ENCODE measurements around the gene CTXN2.

Gene CTXN2

DNA sequence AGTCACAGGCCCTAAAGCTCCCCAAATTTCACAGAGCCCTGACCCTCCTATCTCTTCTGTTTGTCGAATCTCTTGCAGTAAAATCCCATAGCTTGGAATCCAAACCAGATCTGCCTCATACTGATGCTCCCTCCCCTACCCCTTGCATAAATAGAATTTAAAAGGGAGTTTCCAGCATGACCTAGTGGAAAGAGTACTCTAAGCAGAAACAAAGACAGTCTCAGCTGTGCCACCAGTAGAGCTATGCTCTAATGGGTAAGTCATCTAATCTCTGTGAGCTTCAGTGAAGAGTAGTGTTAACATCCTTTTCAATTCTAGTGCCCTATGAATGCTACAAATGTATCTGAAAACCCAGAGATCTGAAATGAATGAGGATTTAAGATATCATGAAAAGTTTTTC lies 10.6 kb downstream of the CTXN2 start:
- no peak for DNase-seq (ENCODE audit: low read depth)
- H3K4me3 ChIP-seq (ENCODE audit: low read depth, low read length): no peak overlapping the region
- TF ChIP-seq, protein P1, sequence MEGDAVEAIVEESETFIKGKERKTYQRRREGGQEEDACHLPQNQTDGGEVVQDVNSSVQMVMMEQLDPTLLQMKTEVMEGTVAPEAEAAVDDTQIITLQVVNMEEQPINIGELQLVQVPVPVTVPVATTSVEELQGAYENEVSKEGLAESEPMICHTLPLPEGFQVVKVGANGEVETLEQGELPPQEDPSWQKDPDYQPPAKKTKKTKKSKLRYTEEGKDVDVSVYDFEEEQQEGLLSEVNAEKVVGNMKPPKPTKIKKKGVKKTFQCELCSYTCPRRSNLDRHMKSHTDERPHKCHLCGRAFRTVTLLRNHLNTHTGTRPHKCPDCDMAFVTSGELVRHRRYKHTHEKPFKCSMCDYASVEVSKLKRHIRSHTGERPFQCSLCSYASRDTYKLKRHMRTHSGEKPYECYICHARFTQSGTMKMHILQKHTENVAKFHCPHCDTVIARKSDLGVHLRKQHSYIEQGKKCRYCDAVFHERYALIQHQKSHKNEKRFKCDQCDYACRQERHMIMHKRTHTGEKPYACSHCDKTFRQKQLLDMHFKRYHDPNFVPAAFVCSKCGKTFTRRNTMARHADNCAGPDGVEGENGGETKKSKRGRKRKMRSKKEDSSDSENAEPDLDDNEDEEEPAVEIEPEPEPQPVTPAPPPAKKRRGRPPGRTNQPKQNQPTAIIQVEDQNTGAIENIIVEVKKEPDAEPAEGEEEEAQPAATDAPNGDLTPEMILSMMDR (IDR thresholded peaks at IDR 0.05; ENCODE audit: low read depth, low read length, missing control alignments): no peak

DNA sequence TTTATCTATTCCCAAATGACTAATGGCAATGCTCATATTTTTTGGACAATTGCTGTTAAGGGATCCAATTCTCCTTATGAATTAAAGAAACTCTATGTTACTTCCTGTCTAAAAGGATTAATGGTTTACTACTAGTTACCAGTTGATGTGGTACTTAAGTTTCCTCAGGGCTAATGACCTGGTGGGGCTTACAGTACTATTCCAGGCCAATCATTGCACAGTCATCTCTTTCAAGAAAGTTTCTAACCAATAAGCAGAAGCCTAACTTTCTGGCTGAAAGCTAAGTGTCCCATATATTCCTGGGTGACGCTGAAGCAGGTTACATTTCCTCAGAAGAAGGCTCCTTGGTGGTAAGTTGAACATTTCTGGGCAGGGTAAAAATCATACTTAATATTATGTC lies 14.5 kb downstream of the CTXN2 start, which contains the start of gene SLC12A1:
TSS of gene SLC12A1 (plus strand) at position 322 of the 400 bp plus-strand sequence. CDS start 1,418 bp downstream, outside the sequence.
- no peak within 1 kb of the TSS for H3K4me3 ChIP-seq (ENCODE audit: low read depth, low read length)
- TF ChIP-seq, protein P1 (IDR thresholded peaks at IDR 0.05; ENCODE audit: low read depth, low read length, missing control alignments): no peak
- DNase-seq (ENCODE audit: low read depth): no peak

DNA sequence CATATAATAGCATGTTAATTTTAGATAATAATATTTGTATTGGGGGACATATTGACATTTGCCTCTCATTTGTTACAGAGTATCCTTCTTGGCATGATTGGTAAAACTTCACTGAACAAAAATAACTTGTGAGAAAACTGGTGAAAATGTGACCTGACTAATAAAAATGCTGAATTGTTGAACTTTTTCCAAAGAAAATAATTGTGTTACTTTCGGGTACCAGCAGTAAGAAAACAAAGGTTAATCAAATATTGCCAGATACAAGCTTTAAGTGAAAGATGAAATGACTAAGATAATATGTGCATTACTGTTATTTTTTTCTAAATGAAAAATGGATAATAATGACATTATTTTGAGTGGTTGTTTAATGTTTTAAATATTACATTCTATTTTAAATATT lies 29.8 kb downstream of the CTXN2 start:
- H3K4me3 ChIP-seq (ENCODE audit: low read depth, low read length): no peak overlapping the region
- no peak for DNase-seq (ENCODE audit: low read depth)
- TF ChIP-seq, protein P1 (IDR thresholded peaks at IDR 0.05; ENCODE audit: low read depth, low read length, missing control alignments): no peak

DNA sequence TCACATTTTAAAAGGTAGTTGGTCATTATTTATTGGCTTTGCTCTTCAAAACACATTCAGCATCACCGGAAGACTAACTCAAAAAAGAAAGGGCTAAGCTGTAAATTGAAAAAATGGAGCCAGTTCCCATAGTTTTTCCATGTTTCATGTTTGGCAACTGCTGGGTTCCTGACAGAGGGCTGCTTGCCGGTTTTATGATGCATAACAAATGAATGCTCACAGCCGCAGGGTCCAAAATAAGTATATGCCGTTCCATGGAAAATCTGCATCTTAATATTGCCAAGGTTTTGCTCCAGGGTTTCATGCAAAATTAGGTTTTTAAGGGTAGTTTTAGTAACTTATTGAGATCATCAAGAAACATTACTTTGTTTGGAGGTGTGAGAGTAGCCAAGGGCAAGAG lies 30.4 kb downstream of the CTXN2 start:
- TF ChIP-seq, protein P1 (IDR thresholded peaks at IDR 0.05; ENCODE audit: low read depth, low read length, missing control alignments): no peak
- no peak overlapping the region for H3K4me3 ChIP-seq (ENCODE audit: low read depth, low read length)
- no peak for DNase-seq (ENCODE audit: low read depth)

DNA sequence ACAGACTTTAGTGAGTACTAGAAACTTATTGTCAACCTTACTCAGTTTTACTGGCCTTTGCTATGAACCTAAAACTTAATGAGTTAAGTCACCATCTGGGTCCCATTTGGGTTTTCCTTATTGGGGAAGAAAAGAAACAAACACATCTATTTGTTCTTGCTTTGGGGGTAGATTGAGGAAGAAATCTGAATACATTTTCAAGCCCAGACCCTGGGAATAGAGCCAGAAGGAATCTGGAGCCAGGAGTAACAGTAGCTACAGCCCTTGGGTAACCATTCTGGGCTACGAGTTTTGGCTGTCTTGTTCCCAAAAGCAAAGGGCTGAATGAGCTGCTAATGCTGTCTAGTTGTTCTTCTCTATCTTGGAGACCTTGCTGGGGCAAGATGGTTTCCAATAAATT lies 31.2 kb downstream of the CTXN2 start:
- TF ChIP-seq, protein P1 (IDR thresholded peaks at IDR 0.05; ENCODE audit: low read depth, low read length, missing control alignments): no peak
- no peak for DNase-seq (ENCODE audit: low read depth)
- no peak overlapping the region for H3K4me3 ChIP-seq (ENCODE audit: low read depth, low read length)

DNA sequence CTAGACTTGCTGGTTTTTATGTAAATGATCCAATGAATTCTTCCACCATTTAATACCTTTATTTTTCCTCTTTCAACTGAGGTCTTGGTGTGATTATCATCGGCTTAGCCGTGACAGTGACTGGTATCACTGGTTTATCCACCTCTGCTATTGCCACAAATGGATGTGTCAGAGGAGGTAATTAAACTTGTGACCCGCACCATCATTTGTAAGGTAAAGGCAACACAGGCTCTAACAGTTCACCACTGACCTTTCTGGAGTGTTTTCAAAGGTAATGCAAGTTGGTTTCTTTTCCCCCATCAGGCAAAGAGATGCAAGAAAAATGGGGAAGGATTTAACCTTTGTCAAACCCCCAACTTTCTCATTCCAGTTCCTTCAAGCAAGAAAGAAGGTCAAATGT lies 34.3 kb downstream of the CTXN2 start:
- no peak for DNase-seq (ENCODE audit: low read depth)
- TF ChIP-seq, protein P1 (IDR thresholded peaks at IDR 0.05; ENCODE audit: low read depth, low read length, missing control alignments): no peak
- H3K4me3 ChIP-seq (ENCODE audit: low read depth, low read length): no peak overlapping the region

DNA sequence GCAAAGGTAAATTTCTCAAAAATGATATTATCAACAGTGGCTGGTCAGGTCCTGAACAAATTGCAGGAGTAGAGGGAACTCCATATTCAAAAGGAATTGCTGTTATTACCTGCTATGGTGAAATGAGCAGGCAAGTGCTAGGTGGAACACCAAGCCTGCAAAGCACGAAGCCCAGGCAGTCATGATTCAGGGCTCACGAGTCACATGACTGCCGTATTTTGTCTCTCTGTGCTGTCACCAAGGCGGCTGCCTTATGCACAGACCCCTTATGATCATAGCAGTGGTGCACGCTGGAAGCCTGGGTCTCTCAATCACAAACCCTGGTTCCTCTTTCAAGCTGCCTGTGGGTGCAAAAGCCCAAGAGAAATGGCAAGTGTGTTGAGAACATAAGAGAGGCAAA lies 39.0 kb downstream of the CTXN2 start:
- no peak overlapping the region for H3K4me3 ChIP-seq (ENCODE audit: low read depth, low read length)
- DNase-seq (ENCODE audit: low read depth): no peak
- TF ChIP-seq, protein P1 (IDR thresholded peaks at IDR 0.05; ENCODE audit: low read depth, low read length, missing control alignments): no peak
